Vagina (tissue), 2 donors: ENCODE results near the gene HOXC11. TPM values are rescaled to one million over a fixed set of nuclear protein-coding genes. Genes with fewer than 3 reads are reported as not detected.

Experiments
- DNase-seq, 2 donors: peaks; one replicate each; pipeline ENCODE4 v3.0.0-alpha.2; 2017; ENCODE audit errors: extremely low spot score in 2 of 2
- H3K27ac ChIP-seq: fragments of 200-600 bp; sonication (generic); one replicate; pipeline ENCODE4 v1.5.1; 2019
- H3K27me3 ChIP-seq: fragments of 200-600 bp; sonication (generic); one replicate; pipeline ENCODE4 v1.5.1; 2019
- H3K36me3 ChIP-seq, 2 donors: fragments of 200-600 bp; sonication (generic); one replicate each; pipeline ENCODE4 v1.5.1; 2017 to 2019
- H3K4me1 ChIP-seq: fragments of 200-600 bp; sonication (generic); one replicate; pipeline ENCODE4 v1.5.1; 2019
- H3K4me3 ChIP-seq, 2 donors: fragments of 200-600 bp; sonication (generic); 1 replicate in 1 of 2; 2 replicates in 1 of 2; pipeline ENCODE4 v1.5.1; 2016 to 2019
- H3K9me3 ChIP-seq: fragments of 200-600 bp; sonication (generic); one replicate; pipeline ENCODE4 v1.5.1; 2019
- CTCF ChIP-seq, 3 experiments: fragments of 450-650 bp in 2 of 3; fragments of 200-600 bp in 1 of 3; sonication (generic) in 1 of 3; IDR thresholded peaks; one replicate each; pipeline ENCODE4 v1.5.1; 2017 to 2019; ENCODE audit warnings: antibody characterized with exemption in 3 of 3, mild to moderate bottlenecking in 2 of 3, moderate library complexity in 2 of 3
- POLR2A ChIP-seq, 2 donors: fragments of 450-650 bp; IDR thresholded peaks; one replicate each; pipeline ENCODE4 v1.6.1; 2017; ENCODE audit warnings: antibody characterized with exemption in 2 of 2, mild to moderate bottlenecking in 2 of 2, moderate library complexity in 2 of 2
- POLR2AphosphoS5 ChIP-seq, 2 donors: sonication (generic); formaldehyde crosslinking; IDR thresholded peaks; one replicate each; pipeline ENCODE4 v1.9.0; 2017; ENCODE audit warnings: antibody characterized with exemption in 2 of 2, mild to moderate bottlenecking in 2 of 2, low read depth in 1 of 2; ENCODE audit not compliant: insufficient read depth in 1 of 2
- intact Hi-C: fragments of 100-400 bp; cut with DNase I; formaldehyde crosslinking; loops from one replicate; pipeline ENCODE4 v1.15.1; 2023
- total RNA-seq: library from RNA; depleted of rRNA; stranded (reverse); fragments of >200 nt; gene quantifications from one replicate; pipeline ENCODE4 v1.2.3, GENCODE V29; 2016

Gene HOXC11
- total RNA-seq, 1 donor from 2014 or later = not detected

GRCh38 chr12:53969588-53970259 is 3.2 kb upstream of the HOXC11 start:
- Histone ChIP-seq H3K27me3 (peaks cover 9% of the 10 kb centered on the region), H3K36me3 (no peaks in the 10 kb centered on the region), H3K4me1 (peaks cover 14% of the 10 kb centered on the region), H3K27ac (no peak overlapping the region), H3K9me3 (no peaks in the 10 kb centered on the region), H3K4me3 (no peak overlapping the region)
- no peak for DNase-seq
- intact Hi-C loops = no loop called here
- no peak for TF ChIP-seq POLR2AphosphoS5 (IDR thresholded peaks at IDR 0.05; ENCODE audit: insufficient read depth in 1 of 2, low read depth in 1 of 2)
- TF ChIP-seq POLR2A (IDR thresholded peaks at IDR 0.05) = no peak
- TF ChIP-seq CTCF (IDR thresholded peaks at IDR 0.05) = no peak

GRCh38 chr12:53970451-53970850 is 2.5 kb upstream of the HOXC11 start:
- Histone ChIP-seq H3K27me3 (peaks cover 17% of the 10 kb centered on the region), H3K4me3 (no peak overlapping the region), H3K9me3 (no peaks in the 10 kb centered on the region), H3K4me1 (peaks cover 20% of the 10 kb centered on the region), H3K27ac (no peak overlapping the region), H3K36me3 (no peaks in the 10 kb centered on the region)
- no peak for DNase-seq
- intact Hi-C loops = no loop called here
- TF ChIP-seq POLR2AphosphoS5 (IDR thresholded peaks at IDR 0.05; ENCODE audit: insufficient read depth in 1 of 2, low read depth in 1 of 2) (no peak), CTCF (IDR thresholded peaks at IDR 0.05) (no peak), POLR2A (IDR thresholded peaks at IDR 0.05) (no peak)

- no peak overlapping the region for H3K27ac ChIP-seq
- peaks cover 19% of the 10 kb centered on the region for H3K27me3 ChIP-seq
- no peak for DNase-seq
- no peak for TF ChIP-seq POLR2AphosphoS5 (IDR thresholded peaks at IDR 0.05; ENCODE audit: insufficient read depth in 1 of 2, low read depth in 1 of 2)
- TF ChIP-seq CTCF (IDR thresholded peaks at IDR 0.05) = no peak
- TF ChIP-seq POLR2A (IDR thresholded peaks at IDR 0.05) = no peak
- no peaks in the 10 kb centered on the region for H3K36me3 ChIP-seq
- no peaks in the 10 kb centered on the region for H3K9me3 ChIP-seq
- peaks cover 20% of the 10 kb centered on the region for H3K4me1 ChIP-seq
- no peak overlapping the region for H3K4me3 ChIP-seq
- intact Hi-C loops = no loop called here
These were observed 1.8 kb upstream of the HOXC11 start for GRCh38 chr12:53971129-53971528.

GRCh38 chr12:53971686-53972085 is 1.2 kb upstream of the HOXC11 start:
- no peak overlapping the region for H3K27ac ChIP-seq
- peaks cover 20% of the 10 kb centered on the region for H3K4me1 ChIP-seq
- no peak overlapping the region for H3K4me3 ChIP-seq
- no peaks in the 10 kb centered on the region for H3K9me3 ChIP-seq
- no peak for TF ChIP-seq POLR2A (IDR thresholded peaks at IDR 0.05)
- no peak for TF ChIP-seq POLR2AphosphoS5 (IDR thresholded peaks at IDR 0.05; ENCODE audit: insufficient read depth in 1 of 2, low read depth in 1 of 2)
- no peak for TF ChIP-seq CTCF (IDR thresholded peaks at IDR 0.05)
- intact Hi-C loops = no loop called here
- DNase-seq = no peak
- H3K27me3 ChIP-seq = peaks cover 19% of the 10 kb centered on the region
- no peaks in the 10 kb centered on the region for H3K36me3 ChIP-seq

GRCh38 chr12:53972152-53972702 is 699 bp upstream of the HOXC11 start:
- H3K4me1 ChIP-seq = peaks cover 20% of the 10 kb centered on the region
- no peak overlapping the region for H3K4me3 ChIP-seq
- peaks cover 19% of the 10 kb centered on the region for H3K27me3 ChIP-seq
- no peaks in the 10 kb centered on the region for H3K9me3 ChIP-seq
- no peak for DNase-seq
- no peak overlapping the region for H3K27ac ChIP-seq
- no peak for TF ChIP-seq CTCF (IDR thresholded peaks at IDR 0.05)
- TF ChIP-seq POLR2AphosphoS5 (IDR thresholded peaks at IDR 0.05; ENCODE audit: insufficient read depth in 1 of 2, low read depth in 1 of 2) = no peak
- no peak for TF ChIP-seq POLR2A (IDR thresholded peaks at IDR 0.05)
- intact Hi-C loops = no loop called here
- H3K36me3 ChIP-seq = no peaks in the 10 kb centered on the region
